ENCODE measurements around the gene SQOR.

SQOR gene

DNA sequence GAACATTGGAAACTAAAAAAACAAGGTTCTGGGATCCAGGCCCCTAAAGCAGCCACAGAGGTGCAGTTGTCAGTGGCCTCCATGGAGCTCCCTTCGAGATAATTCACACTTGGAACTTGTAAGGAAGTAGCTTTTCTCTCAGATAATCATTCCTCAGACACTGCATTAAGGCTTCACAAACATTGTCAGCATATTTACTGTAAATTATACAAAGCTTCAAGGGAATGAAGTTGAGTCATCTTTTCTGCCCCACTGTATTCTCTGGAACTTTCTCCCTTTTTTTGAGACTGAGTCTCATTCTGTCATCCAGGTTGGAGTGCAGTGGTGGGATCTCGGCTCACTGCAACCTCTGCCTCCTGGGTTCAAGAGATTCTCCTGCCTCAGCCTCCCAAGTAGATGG is 40.5 kb upstream of the SQOR start:
- Histone ChIP-seq H3K4me1 (ENCODE audit: low read depth, poor library complexity, severe bottlenecking) (peaks cover 6% of the 10 kb centered on the region), H3K79me2 (ENCODE audit: insufficient read depth, low read depth) (peaks cover 36% of the 10 kb centered on the region), H3K27ac (no peak overlapping the region), H3K9ac (no peak overlapping the region), H3K4me3 (IDR thresholded peaks at IDR 0.05; ENCODE audit: insufficient read depth, low read depth, low read length) (no peak overlapping the region), H3K36me3 (ENCODE audit: insufficient read depth) (no peaks in the 10 kb centered on the region), H3K4me2 (no peak overlapping the region), H3K27me3 (ENCODE audit: insufficient read depth, low read depth) (no peaks in the 10 kb centered on the region), H2AFZ (ENCODE audit: low read depth) (no peak overlapping the region), H4K20me1 (ENCODE audit: insufficient read depth) (no peaks in the 10 kb centered on the region)
- TF ChIP-seq, protein P1, sequence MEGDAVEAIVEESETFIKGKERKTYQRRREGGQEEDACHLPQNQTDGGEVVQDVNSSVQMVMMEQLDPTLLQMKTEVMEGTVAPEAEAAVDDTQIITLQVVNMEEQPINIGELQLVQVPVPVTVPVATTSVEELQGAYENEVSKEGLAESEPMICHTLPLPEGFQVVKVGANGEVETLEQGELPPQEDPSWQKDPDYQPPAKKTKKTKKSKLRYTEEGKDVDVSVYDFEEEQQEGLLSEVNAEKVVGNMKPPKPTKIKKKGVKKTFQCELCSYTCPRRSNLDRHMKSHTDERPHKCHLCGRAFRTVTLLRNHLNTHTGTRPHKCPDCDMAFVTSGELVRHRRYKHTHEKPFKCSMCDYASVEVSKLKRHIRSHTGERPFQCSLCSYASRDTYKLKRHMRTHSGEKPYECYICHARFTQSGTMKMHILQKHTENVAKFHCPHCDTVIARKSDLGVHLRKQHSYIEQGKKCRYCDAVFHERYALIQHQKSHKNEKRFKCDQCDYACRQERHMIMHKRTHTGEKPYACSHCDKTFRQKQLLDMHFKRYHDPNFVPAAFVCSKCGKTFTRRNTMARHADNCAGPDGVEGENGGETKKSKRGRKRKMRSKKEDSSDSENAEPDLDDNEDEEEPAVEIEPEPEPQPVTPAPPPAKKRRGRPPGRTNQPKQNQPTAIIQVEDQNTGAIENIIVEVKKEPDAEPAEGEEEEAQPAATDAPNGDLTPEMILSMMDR (conservative IDR thresholded peaks at IDR 0.05; ENCODE audit: low read depth, low read length), result no peak

DNA sequence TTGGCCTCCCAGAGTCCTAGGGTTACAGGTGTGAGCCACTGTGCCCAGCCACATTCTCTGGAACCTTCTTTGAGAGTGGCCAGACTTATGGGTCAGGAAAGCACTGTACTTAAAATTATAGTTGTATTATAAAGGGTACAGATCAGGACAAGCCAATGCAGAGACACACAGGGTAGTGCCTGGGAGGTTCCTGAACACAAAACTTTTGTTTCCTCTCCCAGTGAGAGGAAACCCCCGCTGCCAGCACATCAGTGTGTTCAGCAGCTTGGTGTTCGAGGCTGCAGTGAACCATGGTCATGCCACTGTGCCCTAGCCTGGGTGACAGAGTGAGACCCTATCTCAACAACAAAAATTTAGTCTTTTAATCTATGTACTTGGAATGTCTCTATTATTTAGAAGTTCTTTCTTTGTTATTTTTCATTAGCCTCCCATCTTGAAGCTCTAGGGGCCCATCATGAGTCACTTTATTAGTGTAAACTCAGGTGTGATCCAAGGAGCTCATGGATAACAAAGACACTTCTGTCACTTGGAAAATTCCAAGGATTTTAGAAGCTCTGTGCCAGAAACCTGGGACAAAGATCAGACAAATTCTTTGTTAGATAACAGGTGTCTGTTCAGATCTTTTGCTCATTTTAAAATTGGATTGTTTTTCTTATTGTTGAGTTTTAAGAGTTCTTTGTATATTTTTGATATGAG is 39.8 kb upstream of the SQOR start:
- peaks cover 30% of the 10 kb centered on the region; the same call in 1 of the 2 replicates for H3K79me2 ChIP-seq (ENCODE audit: insufficient read depth, low read depth)
- no peak overlapping the region for H3K27ac ChIP-seq
- TF ChIP-seq, protein P1 (conservative IDR thresholded peaks at IDR 0.05; ENCODE audit: low read depth, low read length), result no peak

DNA sequence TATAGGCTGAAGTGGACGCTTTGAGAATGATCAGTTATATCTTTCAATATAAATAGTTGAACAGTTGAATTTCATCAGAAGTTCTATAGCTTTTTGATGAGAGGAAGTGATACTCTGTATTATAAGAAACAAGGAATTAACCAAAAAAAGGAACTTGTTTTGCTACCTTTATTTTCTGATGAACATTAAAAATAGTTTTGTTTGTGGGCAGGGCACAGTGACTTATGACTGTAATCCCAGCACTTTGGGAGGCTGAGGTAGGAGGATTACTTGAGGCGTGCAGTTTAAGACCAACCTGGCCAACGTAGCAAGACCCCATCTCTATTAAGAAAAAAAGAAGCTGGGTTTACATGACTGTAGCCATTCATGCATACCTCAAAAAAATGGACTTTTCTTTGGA is 30.9 kb upstream of the SQOR start:
- no peak overlapping the region for H3K9ac ChIP-seq
- H3K4me3 ChIP-seq (IDR thresholded peaks at IDR 0.05; ENCODE audit: insufficient read depth, low read depth, low read length), result no peak overlapping the region

More for the DNA sequence above, 39.8 kb upstream of the SQOR start:
- Histone ChIP-seq H3K4me1 (ENCODE audit: low read depth, poor library complexity, severe bottlenecking) (peaks cover 1% of the 10 kb centered on the region), H4K20me1 (ENCODE audit: insufficient read depth) (no peaks in the 10 kb centered on the region), H2AFZ (ENCODE audit: low read depth) (no peak overlapping the region), H3K9ac (no peak overlapping the region), H3K4me2 (no peak overlapping the region), H3K36me3 (ENCODE audit: insufficient read depth) (no peaks in the 10 kb centered on the region), H3K4me3 (IDR thresholded peaks at IDR 0.05; ENCODE audit: insufficient read depth, low read depth, low read length) (no peak overlapping the region), H3K27me3 (ENCODE audit: insufficient read depth, low read depth) (no peaks in the 10 kb centered on the region)

DNA sequence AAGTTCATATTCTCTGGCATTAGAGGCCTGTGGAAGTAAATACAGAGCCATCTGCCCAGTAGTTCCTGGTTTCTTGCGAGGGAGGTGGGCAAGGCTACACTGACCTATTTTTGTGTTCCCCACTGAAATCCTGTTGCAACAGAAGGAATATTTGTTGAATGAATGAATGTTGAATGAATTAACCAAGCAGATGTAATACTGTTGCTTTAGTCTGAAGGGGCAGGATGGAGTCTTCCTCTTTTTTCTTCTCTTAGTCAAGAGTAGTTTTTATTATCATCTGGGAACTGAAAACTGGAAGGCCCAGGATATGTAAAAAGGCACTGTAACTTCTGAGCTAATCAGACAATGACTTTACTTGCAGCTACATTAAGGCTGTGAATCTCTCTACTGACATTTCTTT is 30.5 kb upstream of the SQOR start:
- TF ChIP-seq, protein P1 (conservative IDR thresholded peaks at IDR 0.05; ENCODE audit: low read depth, low read length), result no peak

More for the DNA sequence above, 30.9 kb upstream of the SQOR start:
- no peak overlapping the region for H3K27ac ChIP-seq
- H2AFZ ChIP-seq (ENCODE audit: low read depth), result no peak overlapping the region
- TF ChIP-seq, protein P1 (conservative IDR thresholded peaks at IDR 0.05; ENCODE audit: low read depth, low read length), result no peak
- no peak overlapping the region for H3K4me2 ChIP-seq
- no peaks in the 10 kb centered on the region for H3K27me3 ChIP-seq (ENCODE audit: insufficient read depth, low read depth)
- peaks cover 5% of the 10 kb centered on the region for H3K4me1 ChIP-seq (ENCODE audit: low read depth, poor library complexity, severe bottlenecking)
- H4K20me1 ChIP-seq (ENCODE audit: insufficient read depth), result no peaks in the 10 kb centered on the region
- no peaks in the 10 kb centered on the region; the same call in 1 of the 2 replicates for H3K79me2 ChIP-seq (ENCODE audit: insufficient read depth, low read depth)
- no peaks in the 10 kb centered on the region for H3K36me3 ChIP-seq (ENCODE audit: insufficient read depth)

More for the DNA sequence above, 30.5 kb upstream of the SQOR start:
- no peaks in the 10 kb centered on the region for H4K20me1 ChIP-seq (ENCODE audit: insufficient read depth)
- no peak overlapping the region for H3K9ac ChIP-seq
- no peaks in the 10 kb centered on the region; the same call in 1 of the 2 replicates for H3K79me2 ChIP-seq (ENCODE audit: insufficient read depth, low read depth)
- H3K4me2 ChIP-seq, result no peak overlapping the region
- no peak overlapping the region for H3K27ac ChIP-seq
- H2AFZ ChIP-seq (ENCODE audit: low read depth), result no peak overlapping the region
- H3K36me3 ChIP-seq (ENCODE audit: insufficient read depth), result no peaks in the 10 kb centered on the region
- H3K4me1 ChIP-seq (ENCODE audit: low read depth, poor library complexity, severe bottlenecking), result peaks cover 5% of the 10 kb centered on the region
- no peak overlapping the region for H3K4me3 ChIP-seq (IDR thresholded peaks at IDR 0.05; ENCODE audit: insufficient read depth, low read depth, low read length)
- no peaks in the 10 kb centered on the region for H3K27me3 ChIP-seq (ENCODE audit: insufficient read depth, low read depth)
